Stomach (tissue), 9 donors: Measurements from ENCODE around the gene OVOL3. TPM values are rescaled to one million over a fixed set of nuclear protein-coding genes. Genes with fewer than 3 reads are reported as not detected.

ENCODE experiments used
- DNase-seq, 2 donors: peaks; one replicate each; pipeline versions ENCODE4 v3.0.0 to v3.0.0-alpha.2; 2013 to 2019
- H3K27ac ChIP-seq, 5 donors: fragments of 200-600 bp in 4 of 5; sonication (generic) in 4 of 5; one replicate each; pipeline ENCODE4 v1.5.1; 2013 to 2019; ENCODE audit warnings: mild to moderate bottlenecking in 1 of 5, moderate library complexity in 1 of 5
- H3K27me3 ChIP-seq, 3 donors: fragments of 200-600 bp; sonication (generic); one replicate each; pipeline ENCODE4 v1.5.1; 2017 to 2019; ENCODE audit warnings: mixed run types in 1 of 3
- H3K36me3 ChIP-seq, 4 donors: fragments of 200-600 bp; sonication (generic); 1 replicate in 3 of 4; 2 replicates in 1 of 4; pipeline ENCODE4 v1.5.1; 2016 to 2019
- H3K4me1 ChIP-seq, 4 donors: fragments of 200-600 bp; sonication (generic); one replicate each; pipeline ENCODE4 v1.5.1; 2016 to 2019
- H3K4me3 ChIP-seq, 4 donors: fragments of 200-600 bp; sonication (generic) in 3 of 4; one replicate each; pipeline ENCODE4 v1.5.1; 2016 to 2019; ENCODE audit warnings: mild to moderate bottlenecking in 1 of 4
- H3K9me3 ChIP-seq, 4 donors: fragments of 200-600 bp; sonication (generic); one replicate each; pipeline ENCODE4 v1.5.1; 2016 to 2019
- EP300 ChIP-seq: sonication (generic); formaldehyde crosslinking; IDR thresholded peaks from one replicate; pipeline ENCODE4 v1.6.1; 2017; ENCODE audit warnings: antibody characterized with exemption
- POLR2A ChIP-seq, 4 donors: fragments of 450-650 bp; IDR thresholded peaks; one replicate each; pipeline ENCODE4 v1.6.1; 2016; ENCODE audit warnings: antibody characterized with exemption in 4 of 4, control low read depth in 2 of 4, mild to moderate bottlenecking in 1 of 4, moderate library complexity in 1 of 4
- POLR2AphosphoS5 ChIP-seq, 3 donors: sonication (generic); formaldehyde crosslinking; IDR thresholded peaks; one replicate each; pipeline ENCODE4 v1.6.1; 2016; ENCODE audit warnings: antibody characterized with exemption in 3 of 3
- WGBS, 5 donors: extraction: QIAGEN DNeasy Blood & Tissue Kit in 3 of 5; methylation state at CpG; one replicate each; pipeline versions ENCODE4 v1.1.5 to v1.1.7; 2013 to 2018; 5-methylcytosine and 5-hydroxymethylcytosine counted together
- intact Hi-C: fragments of 100-400 bp; cut with DNase I; formaldehyde crosslinking; loops from one replicate; pipeline ENCODE4 v1.15.1; 2023; ENCODE audit warnings: low total_unique reads
- polyA plus RNA-seq, 3 donors: library from polyadenylated mRNA; stranded (reverse); fragments of 200-250 nt; gene quantifications; one replicate each; pipeline ENCODE4 v1.2.3, GENCODE V29; 2013
- total RNA-seq, 5 donors: library from RNA; depleted of rRNA; stranded (reverse); fragments of >200 nt; gene quantifications; one replicate each; pipeline versions ENCODE4 v1.1.0 to v1.2.3, GENCODE V29; 2014 to 2016
- TF ChIP-seq, protein P1 (sequence below), 7 experiments: fragments of 450-650 bp in 4 of 7; fragments of 200-600 bp in 3 of 7; sonication (generic) in 3 of 7; IDR thresholded peaks; one replicate each; pipeline ENCODE4 v1.5.1; 2016 to 2019; ENCODE audit warnings: antibody characterized with exemption in 7 of 7, control low read depth in 2 of 7, mild to moderate bottlenecking in 1 of 7
- donor health status: healthy with polysubstance abuse.
- donor health status: Bipolar disorder and iron deficiency.
- donor health status: healthy.

The OVOL3 gene
- total and polyA plus RNA-seq, 8 donors: not detected

GRCh38 chr19:36141039-36141927 lies 30.3 kb downstream of the OVOL3 start:
- Histone ChIP-seq H3K27ac (peak overlapping the region; percentile 95 to 99 (median 98)), H3K9me3 (no peaks in the 10 kb centered on the region), H3K36me3 (peaks cover 34 to 49% (median 44%) of the 10 kb centered on the region in 4 donors), H3K4me1 (peaks cover 14 to 45% (median 38%) of the 10 kb centered on the region in 4 donors), H3K27me3 (no peaks in the 10 kb centered on the region), H3K4me3 (peak overlapping the region; percentile 64 to 85 (median 80))
- peak; percentile 52 to 70 (median 64) for TF ChIP-seq POLR2AphosphoS5 (IDR thresholded peaks at IDR 0.05)
- TF ChIP-seq, protein P1, sequence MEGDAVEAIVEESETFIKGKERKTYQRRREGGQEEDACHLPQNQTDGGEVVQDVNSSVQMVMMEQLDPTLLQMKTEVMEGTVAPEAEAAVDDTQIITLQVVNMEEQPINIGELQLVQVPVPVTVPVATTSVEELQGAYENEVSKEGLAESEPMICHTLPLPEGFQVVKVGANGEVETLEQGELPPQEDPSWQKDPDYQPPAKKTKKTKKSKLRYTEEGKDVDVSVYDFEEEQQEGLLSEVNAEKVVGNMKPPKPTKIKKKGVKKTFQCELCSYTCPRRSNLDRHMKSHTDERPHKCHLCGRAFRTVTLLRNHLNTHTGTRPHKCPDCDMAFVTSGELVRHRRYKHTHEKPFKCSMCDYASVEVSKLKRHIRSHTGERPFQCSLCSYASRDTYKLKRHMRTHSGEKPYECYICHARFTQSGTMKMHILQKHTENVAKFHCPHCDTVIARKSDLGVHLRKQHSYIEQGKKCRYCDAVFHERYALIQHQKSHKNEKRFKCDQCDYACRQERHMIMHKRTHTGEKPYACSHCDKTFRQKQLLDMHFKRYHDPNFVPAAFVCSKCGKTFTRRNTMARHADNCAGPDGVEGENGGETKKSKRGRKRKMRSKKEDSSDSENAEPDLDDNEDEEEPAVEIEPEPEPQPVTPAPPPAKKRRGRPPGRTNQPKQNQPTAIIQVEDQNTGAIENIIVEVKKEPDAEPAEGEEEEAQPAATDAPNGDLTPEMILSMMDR (IDR thresholded peaks at IDR 0.05): no peak
- DNase-seq: peak; percentile 91 to 93
- WGBS, 5 donors: 18 to 34% (median 24%) methylated on average over 22 to 42 of the region's 42 CpGs
- intact Hi-C loops: no loop called here

DNA sequence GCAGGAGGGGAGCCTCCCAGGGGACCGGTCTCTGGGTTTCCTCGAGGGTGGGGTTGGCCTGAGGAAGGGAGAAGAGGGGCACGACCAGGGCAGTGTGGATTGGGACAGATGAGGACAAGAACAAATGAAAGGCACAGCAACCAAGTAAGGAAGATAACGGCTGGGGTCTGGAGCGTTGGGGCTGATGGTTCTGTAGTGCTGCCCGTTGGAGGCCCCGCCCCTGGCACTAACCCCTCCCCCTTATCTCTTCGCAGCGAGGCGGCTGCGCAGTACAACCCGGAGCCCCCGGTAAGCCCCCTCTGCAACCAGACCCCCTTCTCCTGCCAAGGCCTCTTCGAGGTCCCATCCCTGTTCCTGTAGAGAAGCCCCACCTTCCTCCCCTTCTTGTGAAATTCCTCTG lies 31.1 kb downstream of the OVOL3 start:
- 94% methylated on average over 13 to 14 of the region's 14 CpGs for WGBS, 5 donors
- DNase-seq: no peak
- Histone ChIP-seq H3K4me3 (peak overlapping the region in 1 of 4 donors; percentile 85), H3K9me3 (no peaks in the 10 kb centered on the region), H3K27me3 (no peaks in the 10 kb centered on the region), H3K4me1 (peaks cover 8 to 38% (median 33%) of the 10 kb centered on the region in 4 donors), H3K27ac (peak overlapping the region in 3 of 5 donors; percentile 95 to 99 (median 98)), H3K36me3 (peaks cover 42 to 57% (median 51%) of the 10 kb centered on the region in 4 donors)
- TF ChIP-seq EP300: no peak
- TF ChIP-seq POLR2A (IDR thresholded peaks at IDR 0.05): no peak
- intact Hi-C loops: no loop called here

DNA sequence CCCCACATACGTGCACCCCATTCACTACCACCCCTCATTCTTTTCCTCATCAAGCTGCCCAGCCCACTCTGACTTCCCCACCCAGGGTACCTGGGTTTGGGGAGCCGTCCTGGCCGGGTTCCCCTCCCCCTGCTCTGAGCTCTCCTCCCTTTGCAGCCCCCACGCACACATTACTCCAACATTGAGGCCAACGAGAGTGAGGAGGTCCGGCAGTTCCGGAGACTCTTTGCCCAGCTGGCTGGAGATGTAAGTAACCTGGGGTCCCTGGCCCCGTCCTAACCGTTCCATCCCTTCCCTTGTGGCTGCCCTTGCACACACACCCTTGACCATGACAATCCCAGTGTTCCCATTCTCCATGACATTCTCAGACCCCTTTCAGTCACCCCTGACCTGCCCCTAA lies 31.6 kb downstream of the OVOL3 start:
- Histone ChIP-seq H3K4me3 (peak overlapping the region in 1 of 4 donors; percentile 85), H3K27me3 (no peaks in the 10 kb centered on the region), H3K4me1 (peaks cover 8 to 33% (median 29%) of the 10 kb centered on the region in 4 donors), H3K36me3 (peaks cover 46 to 61% (median 56%) of the 10 kb centered on the region in 4 donors), H3K9me3 (no peaks in the 10 kb centered on the region), H3K27ac (peak overlapping the region in 1 of 5 donors; percentile 95)
- WGBS, 5 donors: 88 to 94% (median 92%) methylated on average over 9 of the region's 9 CpGs
- intact Hi-C loops: no loop called here
- no peak for DNase-seq
- no peak for TF ChIP-seq POLR2A (IDR thresholded peaks at IDR 0.05)
- TF ChIP-seq, protein P1 (IDR thresholded peaks at IDR 0.05): no peak
- TF ChIP-seq POLR2AphosphoS5 (IDR thresholded peaks at IDR 0.05): no peak
- TF ChIP-seq EP300: no peak

DNA sequence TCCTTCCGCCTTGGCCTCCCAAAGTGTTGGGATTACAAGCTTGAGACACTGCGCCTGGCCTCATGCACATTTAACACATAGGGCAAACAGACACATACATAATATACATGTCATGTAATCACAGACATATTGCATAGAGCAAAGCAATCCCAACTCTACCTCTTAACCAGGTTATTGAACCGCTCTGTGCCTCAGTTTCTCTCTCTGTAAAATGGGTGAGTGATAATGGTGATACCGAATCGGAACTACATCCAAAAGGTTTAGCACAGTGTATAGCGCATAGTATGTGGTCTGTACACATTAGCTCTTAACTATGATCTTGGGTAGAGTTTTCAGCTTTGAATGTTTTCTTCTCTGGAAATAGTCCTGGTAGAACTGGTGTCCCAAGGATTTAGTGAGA lies 33.7 kb downstream of the OVOL3 start:
- intact Hi-C loops: no loop called here

More for the DNA sequence above, 33.7 kb downstream of the OVOL3 start:
- Histone ChIP-seq H3K4me1 (peaks cover 8 to 17% (median 14%) of the 10 kb centered on the region in 4 donors), H3K4me3 (no peak overlapping the region), H3K9me3 (no peaks in the 10 kb centered on the region), H3K27ac (no peak overlapping the region), H3K36me3 (peaks cover 67 to 83% (median 77%) of the 10 kb centered on the region in 4 donors), H3K27me3 (no peaks in the 10 kb centered on the region)
- DNase-seq: no peak
- WGBS, 5 donors: 96 to 99% (median 97%) methylated on average over 6 of the region's 6 CpGs
- TF ChIP-seq EP300 (no peak), POLR2AphosphoS5 (IDR thresholded peaks at IDR 0.05) (no peak), POLR2A (IDR thresholded peaks at IDR 0.05) (no peak)
- TF ChIP-seq, protein P1 (IDR thresholded peaks at IDR 0.05): no peak
